Measurements from ENCODE around the gene ZFYVE28.

The ZFYVE28 gene

GRCh38 chr4:2268357-2269205 lies 149.9 kb downstream of the ZFYVE28 start:
- DNase-seq, result no peak

GRCh38 chr4:2267841-2268240 lies 150.6 kb downstream of the ZFYVE28 start:
- DNase-seq, result no peak

GRCh38 chr4:2267320-2267811 lies 151.1 kb downstream of the ZFYVE28 start:
- no peak for DNase-seq

GRCh38 chr4:2266821-2267220 lies 151.6 kb downstream of the ZFYVE28 start:
- DNase-seq, result no peak

GRCh38 chr4:2266181-2266580 lies 152.3 kb downstream of the ZFYVE28 start:
- DNase-seq, result no peak

GRCh38 chr4:2265113-2266110 lies 153.0 kb downstream of the ZFYVE28 start:
- no peak for DNase-seq

- no peak for DNase-seq
Observed at GRCh38 chr4:2264481-2265041, 153.9 kb downstream of the ZFYVE28 start.

- no peak for DNase-seq
Observed at GRCh38 chr4:2263926-2264321, 154.5 kb downstream of the ZFYVE28 start.

GRCh38 chr4:2262944-2263250 lies 155.5 kb downstream of the ZFYVE28 start:
- no peak for DNase-seq

- peak; percentile 97 for DNase-seq
Observed at GRCh38 chr4:2262145-2262943, 156.1 kb downstream of the ZFYVE28 start.

GRCh38 chr4:2261853-2262144 lies 156.6 kb downstream of the ZFYVE28 start, which contains the start of gene MXD4:
Gene MXD4 (minus strand): TSS chr4:2262109. CDS start chr4:2261980, 129 bp downstream.
- DNase-seq, result no peak

- DNase-seq, result peak; percentile 64
Observed at GRCh38 chr4:2261110-2261852, 157.2 kb downstream of the ZFYVE28 start.

GRCh38 chr4:2260344-2261109 lies 157.9 kb downstream of the ZFYVE28 start:
- peak; percentile 1 for DNase-seq

GRCh38 chr4:2259541-2260343 lies 158.7 kb downstream of the ZFYVE28 start:
- no peak for DNase-seq

GRCh38 chr4:2259036-2259540 lies 159.4 kb downstream of the ZFYVE28 start:
- peak; percentile 1 for DNase-seq

GRCh38 chr4:2258091-2259035 lies 160.1 kb downstream of the ZFYVE28 start:
- DNase-seq, result peak; percentile 1

- no peak for DNase-seq
Observed at GRCh38 chr4:2257361-2258081, 160.9 kb downstream of the ZFYVE28 start.

- DNase-seq, result no peak
Observed at GRCh38 chr4:2256781-2257191, 161.7 kb downstream of the ZFYVE28 start.
